Tibial nerve (tissue), 3 donors: ENCODE results near the gene TMOD3.

Source experiments
- POLR2A ChIP-seq, 2 donors: fragments of 450-650 bp; IDR thresholded peaks; one replicate each; pipeline ENCODE4 v1.6.1; 2017; ENCODE audit warnings: antibody characterized with exemption in 2 of 2, mild to moderate bottlenecking in 2 of 2, moderate library complexity in 2 of 2
- TF ChIP-seq, protein P1 (sequence below), 5 experiments: fragments of 200-600 bp in 3 of 5; fragments of 450-650 bp in 2 of 5; sonication (generic) in 3 of 5; IDR thresholded peaks; one replicate each; pipeline ENCODE4 v1.5.1; 2016 to 2019; ENCODE audit warnings: antibody characterized with exemption in 5 of 5, mild to moderate bottlenecking in 3 of 5, moderate library complexity in 2 of 5

DNA sequence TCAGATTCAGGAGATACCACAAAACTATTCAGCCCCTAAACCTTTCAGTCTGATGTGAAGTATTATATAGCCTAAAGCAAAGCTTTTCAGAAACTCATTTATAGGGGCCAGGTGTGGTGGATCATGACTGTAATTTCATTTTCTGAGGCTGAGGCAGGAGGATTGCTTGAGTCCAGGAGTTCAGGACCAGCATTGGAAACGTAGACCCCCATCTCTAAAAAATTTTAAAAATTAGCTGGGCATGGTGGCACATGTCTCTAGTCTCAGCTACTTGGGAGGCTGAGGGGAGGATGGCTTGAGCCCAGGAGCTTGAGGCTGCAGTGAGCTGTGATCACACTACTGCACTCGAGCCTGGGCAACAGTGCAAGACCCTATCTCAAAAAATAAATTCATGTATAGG lies 60.0 kb downstream of the TMOD3 start:
- TF ChIP-seq, protein P1, sequence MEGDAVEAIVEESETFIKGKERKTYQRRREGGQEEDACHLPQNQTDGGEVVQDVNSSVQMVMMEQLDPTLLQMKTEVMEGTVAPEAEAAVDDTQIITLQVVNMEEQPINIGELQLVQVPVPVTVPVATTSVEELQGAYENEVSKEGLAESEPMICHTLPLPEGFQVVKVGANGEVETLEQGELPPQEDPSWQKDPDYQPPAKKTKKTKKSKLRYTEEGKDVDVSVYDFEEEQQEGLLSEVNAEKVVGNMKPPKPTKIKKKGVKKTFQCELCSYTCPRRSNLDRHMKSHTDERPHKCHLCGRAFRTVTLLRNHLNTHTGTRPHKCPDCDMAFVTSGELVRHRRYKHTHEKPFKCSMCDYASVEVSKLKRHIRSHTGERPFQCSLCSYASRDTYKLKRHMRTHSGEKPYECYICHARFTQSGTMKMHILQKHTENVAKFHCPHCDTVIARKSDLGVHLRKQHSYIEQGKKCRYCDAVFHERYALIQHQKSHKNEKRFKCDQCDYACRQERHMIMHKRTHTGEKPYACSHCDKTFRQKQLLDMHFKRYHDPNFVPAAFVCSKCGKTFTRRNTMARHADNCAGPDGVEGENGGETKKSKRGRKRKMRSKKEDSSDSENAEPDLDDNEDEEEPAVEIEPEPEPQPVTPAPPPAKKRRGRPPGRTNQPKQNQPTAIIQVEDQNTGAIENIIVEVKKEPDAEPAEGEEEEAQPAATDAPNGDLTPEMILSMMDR (IDR thresholded peaks at IDR 0.05) = no peak
- TF ChIP-seq POLR2A (IDR thresholded peaks at IDR 0.05) = no peak
